GM18499 (cell line): ENCODE results near the gene CARD10.

Experiments
- ATAC-seq: cut with Tn5 transposase; IDR thresholded peaks from one replicate; pipeline ENCODE4 v1.9.1; 2021; ENCODE audit warnings: moderate number of reproducible peaks; ENCODE audit not compliant: insufficient read depth, unreplicated experiment

CARD10 gene, protein sequence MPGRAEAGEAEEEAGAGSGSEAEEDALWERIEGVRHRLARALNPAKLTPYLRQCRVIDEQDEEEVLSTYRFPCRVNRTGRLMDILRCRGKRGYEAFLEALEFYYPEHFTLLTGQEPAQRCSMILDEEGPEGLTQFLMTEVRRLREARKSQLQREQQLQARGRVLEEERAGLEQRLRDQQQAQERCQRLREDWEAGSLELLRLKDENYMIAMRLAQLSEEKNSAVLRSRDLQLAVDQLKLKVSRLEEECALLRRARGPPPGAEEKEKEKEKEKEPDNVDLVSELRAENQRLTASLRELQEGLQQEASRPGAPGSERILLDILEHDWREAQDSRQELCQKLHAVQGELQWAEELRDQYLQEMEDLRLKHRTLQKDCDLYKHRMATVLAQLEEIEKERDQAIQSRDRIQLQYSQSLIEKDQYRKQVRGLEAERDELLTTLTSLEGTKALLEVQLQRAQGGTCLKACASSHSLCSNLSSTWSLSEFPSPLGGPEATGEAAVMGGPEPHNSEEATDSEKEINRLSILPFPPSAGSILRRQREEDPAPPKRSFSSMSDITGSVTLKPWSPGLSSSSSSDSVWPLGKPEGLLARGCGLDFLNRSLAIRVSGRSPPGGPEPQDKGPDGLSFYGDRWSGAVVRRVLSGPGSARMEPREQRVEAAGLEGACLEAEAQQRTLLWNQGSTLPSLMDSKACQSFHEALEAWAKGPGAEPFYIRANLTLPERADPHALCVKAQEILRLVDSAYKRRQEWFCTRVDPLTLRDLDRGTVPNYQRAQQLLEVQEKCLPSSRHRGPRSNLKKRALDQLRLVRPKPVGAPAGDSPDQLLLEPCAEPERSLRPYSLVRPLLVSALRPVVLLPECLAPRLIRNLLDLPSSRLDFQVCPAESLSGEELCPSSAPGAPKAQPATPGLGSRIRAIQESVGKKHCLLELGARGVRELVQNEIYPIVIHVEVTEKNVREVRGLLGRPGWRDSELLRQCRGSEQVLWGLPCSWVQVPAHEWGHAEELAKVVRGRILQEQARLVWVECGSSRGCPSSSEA

DNA sequence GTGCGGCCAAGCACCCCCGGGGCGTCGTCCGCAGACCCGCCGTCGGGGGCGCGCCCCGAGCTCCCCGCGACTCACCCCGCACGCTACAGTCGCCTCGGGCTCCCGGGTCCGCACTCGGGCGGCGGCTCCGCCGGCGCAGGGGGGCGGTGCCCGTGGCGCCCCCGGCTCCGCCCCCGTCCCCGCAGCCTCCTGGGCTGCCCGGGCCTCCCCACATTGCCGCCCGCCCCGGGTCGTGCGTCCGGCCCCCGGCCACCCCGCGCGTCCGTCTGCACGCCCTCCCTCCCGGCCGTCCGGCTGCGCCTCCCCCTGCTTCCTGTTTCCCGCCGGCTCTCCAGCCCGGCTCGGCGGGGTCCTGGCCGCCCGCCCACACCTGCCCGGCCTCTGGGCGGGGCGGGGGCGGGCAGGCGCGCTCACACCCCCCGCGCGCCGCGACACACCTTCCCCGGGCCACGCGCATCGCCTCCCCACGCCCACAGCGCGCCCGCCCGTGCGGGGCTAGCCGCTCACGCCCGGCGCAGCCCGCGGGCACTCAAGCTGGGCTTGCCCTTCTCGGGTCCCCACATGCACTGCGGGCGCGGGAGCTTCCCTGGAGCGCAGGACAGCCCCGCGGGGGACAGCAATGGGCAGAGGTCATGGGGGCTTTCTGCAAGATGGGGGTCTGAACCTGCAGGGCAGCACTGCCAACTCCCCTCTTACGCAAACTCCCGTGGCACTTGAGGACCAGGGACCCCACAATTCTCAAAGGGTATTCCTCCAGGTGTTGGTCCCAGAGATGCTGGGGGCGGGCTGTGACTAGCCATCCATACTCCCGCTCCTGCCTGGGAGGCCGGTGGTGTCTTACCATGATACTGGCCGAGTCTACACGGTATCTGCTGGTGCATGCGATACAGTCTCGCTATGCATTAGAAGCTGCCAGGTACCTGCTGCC, at the start of gene CARD10:
TSS of gene CARD10 (minus strand) at position 148 of the 928 bp plus-strand sequence. CDS start 215 bp downstream, outside the sequence.
- no peak for ATAC-seq

- no peak for ATAC-seq
Observed at GRCh38 chr22:37568448-37569008, 49.3 kb upstream of the CARD10 start.

- no peak for ATAC-seq
Observed at GRCh38 chr22:37568012-37568411, 48.8 kb upstream of the CARD10 start.

DNA sequence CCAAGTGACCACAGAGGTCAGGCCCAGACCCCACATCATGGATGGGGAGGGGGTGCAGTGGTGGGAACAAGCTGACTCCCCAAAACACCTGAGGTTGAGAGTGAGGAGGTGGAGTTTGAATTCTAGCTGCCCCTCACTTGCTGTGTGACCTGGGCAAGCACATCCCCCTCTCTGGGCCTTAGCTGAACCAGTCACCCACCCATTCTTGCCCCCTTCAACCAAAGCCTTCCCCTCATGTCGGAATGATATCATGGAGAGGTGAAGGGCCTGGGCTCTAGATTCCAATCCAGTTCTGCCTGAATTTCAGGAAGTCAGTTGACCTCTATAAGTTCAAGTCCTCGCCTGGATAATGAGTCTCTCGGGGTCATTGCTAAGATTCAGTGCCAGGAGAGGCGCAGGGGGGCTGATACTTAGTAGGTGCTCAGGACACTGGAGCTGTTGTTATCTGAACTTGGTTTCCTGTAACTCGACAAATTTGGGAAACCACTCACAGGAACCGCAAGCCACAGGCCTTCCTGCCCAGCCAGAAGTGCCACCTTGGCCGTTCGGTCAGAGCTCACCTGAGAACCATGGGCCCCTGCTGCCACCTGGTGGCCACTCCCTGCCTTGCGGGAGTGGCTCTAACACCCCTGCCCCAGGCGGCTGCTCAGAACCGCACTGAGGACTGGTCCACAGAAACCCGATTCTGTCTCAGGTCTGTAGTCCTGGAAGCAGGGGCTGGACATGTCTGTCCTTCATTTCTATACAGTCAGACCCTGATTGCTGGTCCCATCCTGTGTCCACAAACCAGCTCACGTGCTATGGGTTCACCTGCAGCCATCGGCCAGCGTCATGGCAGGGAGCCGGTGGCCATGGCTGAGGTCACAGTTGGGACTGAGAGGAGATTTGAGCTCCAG, 47.9 kb upstream of the CARD10 start:
- no peak for ATAC-seq

DNA sequence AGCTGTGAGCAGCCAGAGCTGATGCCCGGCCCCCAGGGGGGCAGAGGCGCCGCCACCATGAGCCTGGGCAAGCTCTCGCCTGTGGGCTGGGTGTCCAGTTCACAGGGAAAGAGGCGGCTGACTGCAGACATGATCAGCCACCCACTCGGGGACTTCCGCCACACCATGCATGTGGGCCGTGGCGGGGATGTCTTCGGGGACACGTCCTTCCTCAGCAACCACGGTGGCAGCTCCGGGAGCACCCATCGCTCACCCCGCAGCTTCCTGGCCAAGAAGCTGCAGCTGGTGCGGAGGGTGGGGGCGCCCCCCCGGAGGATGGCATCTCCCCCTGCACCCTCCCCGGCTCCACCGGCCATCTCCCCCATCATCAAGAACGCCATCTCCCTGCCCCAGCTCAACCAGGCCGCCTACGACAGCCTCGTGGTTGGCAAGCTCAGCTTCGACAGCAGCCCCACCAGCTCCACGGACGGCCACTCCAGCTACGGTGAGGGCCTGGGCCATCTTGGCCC, 47.2 kb upstream of the CARD10 start:
- no peak for ATAC-seq

DNA sequence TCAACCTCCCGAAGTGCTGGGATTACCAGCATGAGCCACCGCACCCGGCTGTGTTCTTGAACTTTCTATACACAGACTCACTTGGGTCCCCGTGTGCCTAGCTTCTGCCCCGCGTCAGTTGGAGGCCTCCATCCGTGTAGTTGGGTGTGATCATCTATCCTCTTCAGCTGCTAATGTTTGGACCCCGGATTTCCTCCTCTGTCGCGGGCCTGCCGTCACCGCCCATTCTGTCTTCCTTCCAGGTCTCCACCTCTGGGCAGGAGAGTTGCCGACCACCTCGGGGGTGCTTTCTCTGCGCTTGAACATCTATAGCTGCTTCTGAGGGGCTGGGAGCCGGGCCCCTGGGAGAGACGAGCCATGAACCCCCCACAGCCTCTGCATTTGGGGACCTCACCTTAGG, 46.6 kb upstream of the CARD10 start:
- ATAC-seq, result no peak

DNA sequence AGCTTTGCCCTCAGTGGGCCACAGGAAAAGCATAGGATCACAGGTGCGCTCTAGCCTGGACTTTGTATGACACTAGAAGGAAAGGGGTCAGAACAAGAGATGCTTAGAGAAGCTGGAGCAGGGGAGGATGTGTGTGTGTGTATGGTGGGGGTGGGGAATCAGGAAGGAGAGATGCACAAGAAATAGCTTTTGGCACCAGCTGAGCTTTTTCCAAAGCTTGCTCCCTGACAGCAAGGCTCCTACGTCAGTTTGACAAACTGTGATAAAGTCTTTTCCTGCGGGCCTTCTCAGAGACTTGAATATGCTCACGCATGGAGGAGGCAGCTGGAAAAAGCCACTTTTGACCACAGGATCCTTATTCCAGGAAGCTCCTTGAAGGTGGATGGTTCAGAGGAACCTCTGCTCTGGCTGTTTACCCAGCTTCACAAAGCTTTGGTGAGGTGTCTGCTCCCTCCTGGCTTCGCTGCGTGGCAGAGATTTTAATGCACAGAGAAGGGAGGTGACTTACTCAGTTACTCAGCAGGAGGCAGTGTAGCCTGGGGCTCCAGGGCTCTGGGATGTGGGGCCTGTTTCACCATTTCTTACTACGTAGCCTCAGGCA, 45.0 kb upstream of the CARD10 start:
- no peak for ATAC-seq

DNA sequence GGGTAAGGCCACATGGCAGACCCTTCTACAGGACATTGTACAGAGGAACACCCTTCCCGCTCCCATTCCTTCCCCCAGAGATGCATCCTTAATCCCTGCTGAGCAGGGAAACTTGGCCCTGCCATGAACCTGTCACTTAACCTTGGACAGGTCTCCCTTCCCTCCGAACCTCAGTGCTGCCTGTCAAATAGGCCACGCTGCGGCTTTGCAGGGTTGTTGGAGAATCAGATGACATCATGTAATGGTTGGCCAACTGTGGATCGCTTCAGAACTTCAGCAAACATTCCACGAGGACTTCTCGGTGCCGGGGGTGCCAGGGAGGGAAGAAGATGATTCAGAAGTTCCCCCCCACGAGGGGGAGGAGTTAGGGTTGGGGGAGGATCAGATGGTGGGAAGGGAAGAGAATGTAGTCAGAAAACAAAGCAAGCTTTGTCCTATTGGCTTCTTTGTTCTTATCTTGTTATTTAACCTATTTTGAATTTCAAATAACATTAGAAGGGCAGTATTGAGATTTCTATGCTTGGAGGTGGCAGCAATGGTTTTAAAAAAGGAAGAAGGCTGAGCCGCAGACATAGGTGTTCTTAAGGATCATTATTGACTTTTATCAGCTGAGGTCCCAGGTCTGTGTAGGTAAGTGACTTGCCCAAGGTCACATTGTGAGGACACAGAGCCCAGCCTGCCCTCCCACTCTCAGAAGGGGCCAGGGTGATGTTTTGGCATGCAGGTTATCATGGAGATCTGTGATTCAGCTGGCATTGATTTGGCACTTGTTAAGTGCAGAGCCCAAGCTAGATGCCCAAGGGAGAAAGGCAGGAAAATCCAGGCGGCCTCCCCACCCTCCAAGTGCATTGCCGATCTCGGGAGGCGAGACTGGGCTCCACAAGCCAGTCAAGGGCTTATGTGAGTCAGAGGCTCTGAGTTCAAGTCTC, 44.2 kb upstream of the CARD10 start:
- no peak for ATAC-seq

DNA sequence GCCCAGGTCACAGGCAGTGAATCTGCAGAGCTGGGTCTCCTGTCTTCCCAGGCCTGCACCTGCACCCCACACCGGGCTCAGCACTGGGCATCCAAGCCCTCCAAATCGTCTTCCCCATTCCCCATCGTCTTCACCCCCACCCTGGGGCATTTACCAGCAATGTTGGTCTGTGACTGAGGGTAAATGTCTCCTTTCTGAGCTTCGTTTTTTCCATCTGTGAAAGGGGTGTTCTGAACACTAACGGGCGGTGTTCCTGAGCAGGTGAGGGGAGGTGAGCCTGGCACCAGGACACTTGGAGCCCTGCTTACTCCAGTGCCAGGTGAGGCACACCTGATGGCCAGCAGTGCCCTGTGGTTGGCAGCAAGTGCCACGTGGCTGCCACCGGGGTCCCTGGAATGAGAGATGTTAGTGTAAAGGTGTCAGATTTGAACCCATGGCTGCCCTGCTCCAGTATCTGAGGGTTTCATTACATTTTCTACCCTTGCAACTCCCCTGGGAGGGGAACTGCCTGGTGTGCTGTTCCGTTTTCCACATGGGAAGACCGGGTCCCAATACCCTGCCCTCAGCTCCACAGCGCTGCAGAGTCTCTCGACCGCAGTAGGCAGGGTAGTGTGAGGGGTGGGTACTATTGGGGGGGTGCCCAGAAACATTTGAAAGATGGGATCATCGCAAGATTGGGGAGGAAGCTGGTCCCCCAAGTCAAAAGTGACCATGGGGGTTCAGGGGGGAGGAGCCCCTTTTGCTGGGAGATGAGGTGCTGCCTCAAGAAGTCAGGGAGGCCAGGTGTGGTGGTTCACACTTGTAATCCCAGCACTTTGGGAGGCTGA, 43.0 kb upstream of the CARD10 start:
- no peak for ATAC-seq

GRCh38 chr22:37561212-37562048, 42.2 kb upstream of the CARD10 start:
- ATAC-seq, result no peak

DNA sequence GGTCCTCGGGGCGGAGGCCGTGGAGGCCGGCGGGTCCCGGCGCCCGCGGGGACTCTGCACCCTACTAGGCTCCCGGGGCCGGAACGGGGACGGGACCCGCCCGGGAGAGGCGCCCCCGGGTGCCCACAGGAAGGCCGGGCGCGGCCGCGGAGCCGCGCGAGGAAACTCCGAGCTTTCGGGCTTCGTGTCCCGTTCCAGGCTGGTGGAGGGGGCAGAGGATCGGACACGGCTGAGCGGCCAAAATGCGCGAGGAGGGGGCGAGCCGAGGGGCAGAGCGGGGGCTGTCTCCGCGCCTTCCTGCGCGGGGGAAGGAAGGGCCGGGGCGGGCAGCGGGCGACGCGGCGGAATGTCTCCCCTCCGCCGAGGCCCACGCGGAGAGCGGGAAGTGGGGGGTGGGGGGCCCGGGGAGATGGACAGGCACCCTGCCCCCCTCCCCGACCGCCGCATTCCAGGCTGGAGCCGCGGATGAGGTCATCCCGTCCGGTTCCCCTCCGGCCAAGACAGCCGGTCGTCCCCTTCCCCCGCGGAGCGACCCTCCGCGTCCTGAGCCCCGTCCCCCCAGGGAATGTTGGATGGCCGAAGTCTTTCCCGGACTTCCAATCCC, 41.5 kb upstream of the CARD10 start:
- ATAC-seq, result no peak

GRCh38 chr22:37559901-37560607, 40.8 kb upstream of the CARD10 start, which contains the start of gene CDC42EP1:
Gene CDC42EP1, plus strand, starts transcription at chr22:37560480. Its CDS starts 5,870 bp downstream, at chr22:37566350.
- no peak for ATAC-seq

GRCh38 chr22:37559521-37559900, 40.3 kb upstream of the CARD10 start:
- no peak for ATAC-seq

GRCh38 chr22:37558815-37559214, 39.6 kb upstream of the CARD10 start:
- ATAC-seq, result no peak
